ENCODE data around the gene COL9A3.
"Not testable (repeated sequence)": the region's sequence is repeated elsewhere in the genome, so short reads cannot be mapped to it uniquely, and the experiment has no call there.

Gene COL9A3

DNA sequence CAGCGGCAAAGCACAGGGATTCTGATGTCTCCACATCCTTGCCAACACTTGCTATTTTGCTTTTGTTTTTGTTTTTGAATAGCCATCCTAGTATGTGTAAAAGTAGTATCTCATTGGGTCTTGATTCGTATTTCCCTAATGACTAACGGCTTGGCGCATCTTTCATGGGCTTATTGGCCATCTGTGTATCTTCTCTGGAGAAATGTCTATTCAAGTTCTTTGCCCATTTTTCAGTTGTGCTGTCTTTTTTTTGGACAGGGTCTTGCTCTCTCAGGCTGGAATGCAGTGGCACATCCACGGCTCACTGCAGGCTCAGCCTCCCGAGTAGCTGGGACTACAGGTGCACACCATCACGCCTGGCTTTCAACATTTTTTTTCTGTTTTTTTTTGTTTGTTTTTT is 27.3 kb downstream of the COL9A3 start:
- Histone ChIP-seq H3K4me1 (ENCODE audit: control insufficient read depth, insufficient read depth, low read length) (no peaks in the 10 kb centered on the region), H3K27me3 (ENCODE audit: control insufficient read depth, insufficient read depth, low read length) (no peaks in the 10 kb centered on the region), H3K4me3 (ENCODE audit: low read depth, low read length) (no peak overlapping the region), H3K9me3 (ENCODE audit: control insufficient read depth, insufficient read depth, low read length) (no peaks in the 10 kb centered on the region), H3K27ac (ENCODE audit: low read depth, low read length) (no peak overlapping the region), H3K36me3 (ENCODE audit: control insufficient read depth, insufficient read depth, low read length) (peaks cover 36% of the 10 kb centered on the region), H3K9ac (ENCODE audit: low read depth, low read length) (no peak overlapping the region)

DNA sequence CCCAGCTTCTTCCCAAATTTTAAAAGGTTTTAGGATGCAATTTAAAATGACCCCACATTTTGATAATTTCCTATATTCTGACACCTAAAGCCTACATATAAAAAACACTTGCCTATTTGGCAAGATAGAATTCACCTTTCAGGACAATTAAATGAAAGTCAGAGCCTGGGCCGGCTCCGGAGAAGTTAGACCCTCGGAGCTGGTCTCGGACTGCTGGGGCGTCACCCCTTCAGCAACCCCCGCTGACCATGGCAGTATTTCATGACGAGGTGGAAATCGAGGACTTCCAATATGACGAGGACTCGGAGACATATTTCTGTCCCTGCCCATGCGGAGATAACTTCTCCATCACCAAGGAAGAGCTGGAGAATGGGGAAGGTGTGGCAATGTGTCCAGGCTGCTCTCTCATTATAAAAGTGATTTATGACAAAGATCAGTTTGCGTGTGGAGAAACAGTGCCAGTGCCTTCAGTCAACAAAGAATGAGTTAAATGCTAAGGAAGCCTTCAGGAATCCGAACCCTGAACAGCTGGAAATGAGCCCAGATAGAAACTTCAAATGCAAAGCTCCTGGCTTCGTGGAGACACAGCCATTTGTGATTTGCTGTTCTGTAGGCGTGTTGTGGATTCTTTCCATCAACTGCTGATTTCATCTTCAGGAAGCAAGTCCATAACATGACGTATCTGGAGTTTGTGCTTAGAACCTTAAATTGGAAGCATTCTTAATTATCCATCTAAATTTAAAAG is 28.7 kb downstream of the COL9A3 start:
- Histone ChIP-seq H3K4me3 (ENCODE audit: low read depth, low read length) (no peak overlapping the region), H3K27ac (ENCODE audit: low read depth, low read length) (no peak overlapping the region), H3K4me1 (ENCODE audit: control insufficient read depth, insufficient read depth, low read length) (no peaks in the 10 kb centered on the region), H3K27me3 (ENCODE audit: control insufficient read depth, insufficient read depth, low read length) (no peaks in the 10 kb centered on the region), H3K9me3 (ENCODE audit: control insufficient read depth, insufficient read depth, low read length) (no peaks in the 10 kb centered on the region), H3K9ac (ENCODE audit: low read depth, low read length) (no peak overlapping the region), H3K36me3 (ENCODE audit: control insufficient read depth, insufficient read depth, low read length) (peaks cover 36% of the 10 kb centered on the region)

DNA sequence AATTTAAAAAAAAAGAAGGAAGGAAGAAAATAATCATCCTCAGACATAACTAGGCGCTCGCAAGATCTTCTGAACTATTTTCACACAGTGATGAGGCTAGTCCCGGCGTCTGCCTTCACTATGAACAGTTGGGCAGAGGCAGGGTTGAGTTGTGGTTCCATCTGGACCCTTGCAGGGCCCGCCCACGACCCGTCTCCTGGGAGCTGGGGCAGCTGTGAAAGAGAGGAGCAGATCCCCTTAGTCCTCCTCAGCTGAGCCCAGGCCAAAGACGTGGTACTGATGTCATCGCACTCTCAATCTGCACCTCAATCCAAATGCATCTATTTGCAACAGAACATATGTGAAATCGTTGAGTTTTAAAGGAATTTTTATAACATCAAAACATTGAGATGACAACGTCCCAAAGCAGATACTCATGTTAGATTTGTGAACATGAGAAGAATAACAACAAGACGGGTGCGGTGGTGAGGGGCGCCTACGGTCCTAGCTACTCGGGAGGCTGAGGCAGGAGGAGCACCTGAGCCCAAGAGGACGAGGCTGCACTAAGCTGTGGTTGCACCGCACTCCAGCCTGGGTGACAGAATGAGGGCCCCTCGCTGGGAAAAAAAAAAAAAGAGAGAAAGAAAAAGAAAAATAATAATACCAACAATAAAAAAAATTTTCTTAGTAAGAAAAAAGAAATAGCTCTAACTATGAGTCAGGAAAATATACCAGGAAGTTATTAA is 29.5 kb downstream of the COL9A3 start:
- Histone ChIP-seq H3K9ac (ENCODE audit: low read depth, low read length) (no peak overlapping the region), H3K36me3 (ENCODE audit: control insufficient read depth, insufficient read depth, low read length) (peaks cover 37% of the 10 kb centered on the region)

DNA sequence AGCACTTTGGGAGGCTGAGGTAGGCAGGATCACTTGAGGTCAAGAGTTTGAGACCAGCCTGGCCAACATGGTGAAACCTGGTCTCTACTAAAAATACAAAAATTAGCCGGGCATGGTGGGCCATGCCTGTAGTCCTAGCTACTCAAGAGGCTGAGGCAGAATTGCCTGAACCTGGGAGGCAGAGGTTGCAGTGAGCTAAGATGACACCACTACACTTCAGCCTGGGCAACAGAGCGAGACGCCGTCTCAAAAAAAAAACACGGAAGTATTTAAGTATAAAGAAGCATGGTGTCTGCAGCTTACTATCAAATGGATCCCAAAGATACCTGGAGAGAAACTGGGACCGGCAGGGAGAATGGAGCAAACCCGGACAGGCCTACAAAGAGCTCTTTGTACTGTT is 32.1 kb downstream of the COL9A3 start:
- H3K9ac ChIP-seq (ENCODE audit: low read depth, low read length); H3K27me3 ChIP-seq (ENCODE audit: control insufficient read depth, insufficient read depth, low read length); H3K9me3 ChIP-seq (ENCODE audit: control insufficient read depth, insufficient read depth, low read length); H3K4me1 ChIP-seq (ENCODE audit: control insufficient read depth, insufficient read depth, low read length); H3K27ac ChIP-seq (ENCODE audit: low read depth, low read length); H3K4me3 ChIP-seq (ENCODE audit: low read depth, low read length): not testable (repeated sequence)
- H3K36me3 ChIP-seq (ENCODE audit: control insufficient read depth, insufficient read depth, low read length): peaks cover 57% of the 10 kb centered on the region

More for the DNA sequence above, 29.5 kb downstream of the COL9A3 start:
- no peak overlapping the region for H3K4me3 ChIP-seq (ENCODE audit: low read depth, low read length)
- no peaks in the 10 kb centered on the region for H3K4me1 ChIP-seq (ENCODE audit: control insufficient read depth, insufficient read depth, low read length)
- H3K27ac ChIP-seq (ENCODE audit: low read depth, low read length): no peak overlapping the region
- no peaks in the 10 kb centered on the region for H3K27me3 ChIP-seq (ENCODE audit: control insufficient read depth, insufficient read depth, low read length)
- H3K9me3 ChIP-seq (ENCODE audit: control insufficient read depth, insufficient read depth, low read length): no peaks in the 10 kb centered on the region

DNA sequence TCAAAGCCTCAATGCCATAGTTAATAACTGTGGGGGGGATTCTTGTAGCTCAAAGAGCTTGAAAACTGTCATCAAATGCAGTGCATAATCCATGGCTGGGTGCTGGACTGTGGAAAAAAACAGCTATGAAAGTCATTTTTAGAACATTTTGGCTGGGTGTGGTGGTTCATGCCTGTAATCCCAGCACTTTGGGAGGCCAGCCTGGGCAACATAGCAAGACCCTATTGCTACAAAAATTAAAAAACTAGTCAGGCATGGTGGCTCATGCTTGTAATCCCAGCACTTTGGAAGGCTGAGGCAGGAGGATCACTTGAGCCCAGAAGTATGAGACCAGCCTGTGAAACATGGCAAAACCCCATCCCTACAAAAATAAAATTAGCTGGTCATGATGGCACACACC is 32.6 kb downstream of the COL9A3 start:
- Histone ChIP-seq H3K27me3 (ENCODE audit: control insufficient read depth, insufficient read depth, low read length) (no peaks in the 10 kb centered on the region), H3K4me3 (ENCODE audit: low read depth, low read length) (no peak overlapping the region), H3K36me3 (ENCODE audit: control insufficient read depth, insufficient read depth, low read length) (peaks cover 62% of the 10 kb centered on the region), H3K27ac (ENCODE audit: low read depth, low read length) (no peak overlapping the region), H3K4me1 (ENCODE audit: control insufficient read depth, insufficient read depth, low read length) (no peaks in the 10 kb centered on the region), H3K9ac (ENCODE audit: low read depth, low read length) (no peak overlapping the region), H3K9me3 (ENCODE audit: control insufficient read depth, insufficient read depth, low read length) (no peaks in the 10 kb centered on the region)

DNA sequence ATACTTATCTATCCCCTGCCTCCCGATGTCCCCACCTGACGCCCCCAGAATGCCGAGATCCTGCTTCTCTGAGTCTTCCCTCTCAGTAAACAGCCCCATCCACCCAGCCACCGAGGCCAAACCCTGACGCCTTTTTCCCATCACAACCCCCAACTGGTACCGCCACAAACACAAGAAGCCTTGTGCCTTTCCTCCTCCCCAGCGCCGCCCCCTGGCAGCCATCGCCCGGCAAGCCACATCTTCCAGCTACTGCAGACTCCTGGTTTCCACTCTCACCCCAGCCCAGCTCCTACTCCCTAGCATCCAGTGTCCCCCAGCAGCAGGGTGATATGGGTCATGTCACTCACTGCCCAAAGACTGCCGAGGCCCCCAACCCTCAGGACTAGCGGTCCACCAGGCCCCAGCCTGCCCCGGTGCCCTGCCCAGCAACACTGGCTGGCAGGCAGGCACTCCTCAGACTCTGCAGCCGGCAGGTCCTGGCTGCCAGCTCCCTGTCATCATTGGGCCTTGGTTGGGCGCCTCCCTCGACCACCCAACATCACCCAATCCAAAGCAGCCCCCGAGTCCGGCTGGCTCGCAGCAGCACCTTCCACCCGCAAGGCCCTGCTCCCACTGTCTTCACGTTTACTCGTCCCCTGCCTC is 33.6 kb downstream of the COL9A3 start:
- no peak overlapping the region for H3K4me3 ChIP-seq (ENCODE audit: low read depth, low read length)
- no peaks in the 10 kb centered on the region for H3K27me3 ChIP-seq (ENCODE audit: control insufficient read depth, insufficient read depth, low read length)
- no peaks in the 10 kb centered on the region for H3K9me3 ChIP-seq (ENCODE audit: control insufficient read depth, insufficient read depth, low read length)
- H3K36me3 ChIP-seq (ENCODE audit: control insufficient read depth, insufficient read depth, low read length): peaks cover 68% of the 10 kb centered on the region
- H3K4me1 ChIP-seq (ENCODE audit: control insufficient read depth, insufficient read depth, low read length): no peaks in the 10 kb centered on the region
- H3K9ac ChIP-seq (ENCODE audit: low read depth, low read length): no peak overlapping the region
- H3K27ac ChIP-seq (ENCODE audit: low read depth, low read length): no peak overlapping the region

DNA sequence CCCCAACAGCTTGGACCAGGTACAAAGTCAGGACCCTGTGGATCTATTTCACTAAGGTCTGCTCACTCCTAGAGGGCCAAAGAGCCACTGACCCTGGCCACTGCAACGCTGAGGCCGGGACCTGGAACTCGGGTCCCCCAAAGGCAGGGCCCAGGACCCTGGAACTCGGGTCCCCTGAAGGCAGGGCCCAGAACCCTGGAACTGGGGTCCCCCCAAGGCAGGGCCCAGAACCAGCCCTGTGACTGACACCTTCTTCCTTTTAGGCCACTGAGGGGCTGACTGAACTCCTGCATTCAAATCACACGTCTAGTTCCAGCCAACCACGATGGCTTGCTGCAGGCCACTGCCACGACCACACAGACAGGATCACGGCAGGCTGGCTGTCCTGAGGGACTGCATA is 35.3 kb downstream of the COL9A3 start:
- Histone ChIP-seq H3K27me3 (ENCODE audit: control insufficient read depth, insufficient read depth, low read length) (no peaks in the 10 kb centered on the region), H3K4me3 (ENCODE audit: low read depth, low read length) (no peak overlapping the region), H3K4me1 (ENCODE audit: control insufficient read depth, insufficient read depth, low read length) (no peaks in the 10 kb centered on the region), H3K27ac (ENCODE audit: low read depth, low read length) (no peak overlapping the region), H3K36me3 (ENCODE audit: control insufficient read depth, insufficient read depth, low read length) (peaks cover 70% of the 10 kb centered on the region), H3K9me3 (ENCODE audit: control insufficient read depth, insufficient read depth, low read length) (no peaks in the 10 kb centered on the region), H3K9ac (ENCODE audit: low read depth, low read length) (no peak overlapping the region)

DNA sequence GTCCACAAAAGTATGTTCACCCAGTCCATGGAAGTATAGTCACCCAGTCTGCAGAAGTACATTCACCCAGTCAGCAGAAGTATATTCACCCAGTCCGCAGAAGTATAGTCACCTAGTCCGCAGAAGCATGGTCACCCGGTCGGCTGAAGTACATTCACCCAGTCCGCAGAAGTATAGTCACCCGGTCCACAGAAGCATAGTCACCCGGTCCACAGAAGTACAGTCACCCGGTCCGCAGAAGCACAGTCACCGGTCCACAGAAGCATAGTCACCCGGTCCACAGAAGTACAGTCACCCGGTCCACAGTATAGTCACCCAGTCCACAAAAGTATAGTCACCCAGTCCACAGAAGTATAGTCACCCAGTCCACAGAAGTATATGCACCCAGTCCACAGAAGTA is 36.0 kb downstream of the COL9A3 start:
- Histone ChIP-seq H3K4me1 (ENCODE audit: control insufficient read depth, insufficient read depth, low read length) (no peaks in the 10 kb centered on the region), H3K9me3 (ENCODE audit: control insufficient read depth, insufficient read depth, low read length) (no peaks in the 10 kb centered on the region), H3K4me3 (ENCODE audit: low read depth, low read length) (no peak overlapping the region), H3K27me3 (ENCODE audit: control insufficient read depth, insufficient read depth, low read length) (no peaks in the 10 kb centered on the region), H3K36me3 (ENCODE audit: control insufficient read depth, insufficient read depth, low read length) (peaks cover 74% of the 10 kb centered on the region), H3K27ac (ENCODE audit: low read depth, low read length) (no peak overlapping the region), H3K9ac (ENCODE audit: low read depth, low read length) (no peak overlapping the region)

DNA sequence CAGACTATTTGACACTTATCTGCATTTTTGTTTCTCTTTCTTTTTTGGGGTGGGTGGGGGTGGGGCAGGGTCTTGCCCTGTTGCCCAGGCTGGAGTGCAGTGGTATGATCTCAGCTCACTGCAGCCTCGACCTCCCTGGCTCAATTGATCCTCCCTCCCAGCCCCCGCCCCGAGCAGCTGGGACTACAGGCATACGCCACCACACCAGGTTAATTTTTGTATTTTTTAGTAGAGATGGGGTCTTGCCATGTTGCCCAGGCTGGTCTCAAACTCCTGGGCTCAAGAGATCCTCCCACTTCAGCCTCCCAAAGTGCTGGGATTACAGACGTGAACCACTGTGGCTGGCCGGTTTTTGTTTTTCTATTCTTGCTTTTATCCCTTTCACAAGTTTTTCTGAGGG is 36.5 kb downstream of the COL9A3 start:
- not testable (repeated sequence) for H3K27me3 ChIP-seq (ENCODE audit: control insufficient read depth, insufficient read depth, low read length); H3K4me1 ChIP-seq (ENCODE audit: control insufficient read depth, insufficient read depth, low read length); H3K4me3 ChIP-seq (ENCODE audit: low read depth, low read length); H3K27ac ChIP-seq (ENCODE audit: low read depth, low read length); H3K9me3 ChIP-seq (ENCODE audit: control insufficient read depth, insufficient read depth, low read length); H3K9ac ChIP-seq (ENCODE audit: low read depth, low read length)
- peaks cover 70% of the 10 kb centered on the region for H3K36me3 ChIP-seq (ENCODE audit: control insufficient read depth, insufficient read depth, low read length)

DNA sequence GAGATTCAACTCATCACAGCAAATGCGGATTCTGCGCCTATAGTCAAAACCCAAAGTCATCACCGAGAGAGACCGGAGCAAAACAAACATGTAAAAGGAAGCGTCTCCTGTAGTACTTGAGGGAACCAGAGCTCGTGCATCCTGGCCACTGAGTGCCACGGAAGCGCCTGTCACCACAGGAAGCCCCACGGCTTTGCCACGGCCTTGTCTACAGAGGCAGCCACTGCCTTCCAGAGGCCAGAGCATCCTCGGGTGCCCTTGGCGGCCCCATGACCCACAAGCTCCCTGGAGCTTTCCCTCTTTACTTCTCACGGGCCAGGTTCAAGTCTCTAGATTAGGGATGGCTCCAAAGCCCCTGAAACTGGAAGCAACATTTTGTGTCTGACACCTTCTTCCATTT is 37.3 kb downstream of the COL9A3 start:
- peaks cover 75% of the 10 kb centered on the region for H3K36me3 ChIP-seq (ENCODE audit: control insufficient read depth, insufficient read depth, low read length)
- no peaks in the 10 kb centered on the region for H3K4me1 ChIP-seq (ENCODE audit: control insufficient read depth, insufficient read depth, low read length)

DNA sequence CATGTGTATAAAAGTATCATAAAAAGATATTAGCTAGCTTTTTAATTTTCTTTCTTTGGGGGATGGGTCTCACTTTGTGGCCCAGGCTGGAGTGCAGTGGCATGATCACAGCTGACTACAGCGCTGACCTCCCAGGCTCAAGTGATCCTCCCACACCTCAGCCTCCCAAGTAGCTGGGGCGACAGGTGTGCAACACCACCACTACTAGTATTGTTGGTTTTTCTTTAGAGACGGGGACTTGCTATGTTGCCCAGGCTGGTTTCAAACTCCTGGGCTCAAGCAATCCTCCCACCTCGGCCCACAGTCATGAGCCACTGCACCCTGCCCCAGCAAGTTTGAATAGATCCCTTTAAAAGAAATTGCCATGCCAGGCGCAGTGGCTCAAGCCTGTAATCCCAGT is 38.3 kb downstream of the COL9A3 start:
- Histone ChIP-seq H3K36me3 (ENCODE audit: control insufficient read depth, insufficient read depth, low read length) (peaks cover 69% of the 10 kb centered on the region), H3K9me3 (ENCODE audit: control insufficient read depth, insufficient read depth, low read length) (no peaks in the 10 kb centered on the region), H3K9ac (ENCODE audit: low read depth, low read length) (no peak overlapping the region), H3K4me3 (ENCODE audit: low read depth, low read length) (no peak overlapping the region), H3K27ac (ENCODE audit: low read depth, low read length) (no peak overlapping the region), H3K4me1 (ENCODE audit: control insufficient read depth, insufficient read depth, low read length) (peaks cover 2% of the 10 kb centered on the region; the same call in 1 of the 2 replicates), H3K27me3 (ENCODE audit: control insufficient read depth, insufficient read depth, low read length) (peaks cover 2% of the 10 kb centered on the region)

More for the DNA sequence above, 37.3 kb downstream of the COL9A3 start:
- Histone ChIP-seq H3K9me3 (ENCODE audit: control insufficient read depth, insufficient read depth, low read length) (no peaks in the 10 kb centered on the region), H3K9ac (ENCODE audit: low read depth, low read length) (no peak overlapping the region), H3K27ac (ENCODE audit: low read depth, low read length) (no peak overlapping the region), H3K27me3 (ENCODE audit: control insufficient read depth, insufficient read depth, low read length) (no peaks in the 10 kb centered on the region), H3K4me3 (ENCODE audit: low read depth, low read length) (no peak overlapping the region)
